ENCODE measurements around the gene NSD2.

NSD2 gene

GRCh38 chr4:1969928-1970723 lies 98.9 kb downstream of the NSD2 start:
- Histone ChIP-seq H3K9ac (ENCODE audit: low read length) (no peak overlapping the region), H3K27ac (ENCODE audit: low read depth, low read length) (no peak overlapping the region), H3K9me3 (ENCODE audit: insufficient read depth, low read depth, low read length) (peaks cover 3% of the 10 kb centered on the region), H3K23ac (ENCODE audit: low read length) (no peak overlapping the region), H3K27me3 (ENCODE audit: insufficient read depth, low read length) (no peaks in the 10 kb centered on the region), H4K8ac (ENCODE audit: low read depth, low read length) (no peak overlapping the region), H3K79me1 (ENCODE audit: low read length) (no peaks in the 10 kb centered on the region), H3K79me2 (ENCODE audit: control insufficient read depth, insufficient read depth, low read length, poor library complexity) (no peaks in the 10 kb centered on the region), H3K36me3 (ENCODE audit: control insufficient read depth in 1 of 2, insufficient read depth in 2 of 2, low read length in 2 of 2) (peaks cover 29 to 32% of the 10 kb centered on the region in 2 experiments), H4K91ac (ENCODE audit: low read depth, low read length) (no peak overlapping the region), H2BK5ac (ENCODE audit: low read depth, low read length, poor library complexity) (no peak overlapping the region), H4K12ac (ENCODE audit: low read depth, low read length) (no peak overlapping the region), H3K14ac (ENCODE audit: low read length) (no peak overlapping the region), H3K4me1 (ENCODE audit: control insufficient read depth in 1 of 2, insufficient read depth in 2 of 2, low read length in 2 of 2) (no peaks in the 10 kb centered on the region), H2AK5ac (ENCODE audit: low read length) (no peak overlapping the region), H3K4me2 (ENCODE audit: low read length) (no peak overlapping the region), H2AFZ (ENCODE audit: insufficient read depth, low read length, poor library complexity) (no peak overlapping the region), H2BK12ac (ENCODE audit: low read length) (no peak overlapping the region), H3K18ac (ENCODE audit: low read length) (no peak overlapping the region), H2BK120ac (ENCODE audit: insufficient read depth, low read length, poor library complexity) (no peak overlapping the region), H3K4me3 (ENCODE audit: low read depth, low read length) (no peak overlapping the region), H3K4ac (ENCODE audit: low read depth, low read length) (no peak overlapping the region)
- no peak for DNase-seq
- WGBS (ENCODE audit: extremely low coverage, insufficient coverage, insufficient read length), result no CpG with 5 or more reads among the region's 17 CpGs

DNA sequence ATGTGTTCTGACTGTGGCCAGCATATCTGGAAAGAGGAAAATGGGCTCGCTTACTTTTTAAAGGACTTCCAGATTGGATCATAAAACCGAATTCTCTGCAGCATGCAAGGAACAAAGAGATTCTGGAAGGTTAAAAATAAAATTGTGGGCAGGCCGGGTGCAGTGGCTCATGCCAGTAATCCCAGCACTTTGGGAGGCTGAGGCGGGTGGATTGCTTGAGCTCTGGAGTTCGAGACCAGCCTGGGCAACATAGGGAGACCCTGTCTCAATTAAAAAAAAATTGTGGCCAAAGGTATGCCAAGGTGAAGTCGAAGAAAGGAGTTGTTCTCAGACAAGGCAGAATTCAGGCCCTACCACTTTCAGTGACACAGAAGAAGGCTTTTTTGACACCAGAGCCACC lies 99.7 kb downstream of the NSD2 start:
- no peak overlapping the region for H4K91ac ChIP-seq (ENCODE audit: low read depth, low read length)
- no peak overlapping the region for H2AK5ac ChIP-seq (ENCODE audit: low read length)
- no peak overlapping the region for H4K12ac ChIP-seq (ENCODE audit: low read depth, low read length)
- no peaks in the 10 kb centered on the region for H3K79me1 ChIP-seq (ENCODE audit: low read length)
- peaks cover 3% of the 10 kb centered on the region for H3K9me3 ChIP-seq (ENCODE audit: insufficient read depth, low read depth, low read length)
- no peak overlapping the region for H3K14ac ChIP-seq (ENCODE audit: low read length)
- no peak overlapping the region for H2BK12ac ChIP-seq (ENCODE audit: low read length)
- WGBS (ENCODE audit: extremely low coverage, insufficient coverage, insufficient read length), result no CpG with 5 or more reads among the region's 6 CpGs
- no peak overlapping the region for H3K18ac ChIP-seq (ENCODE audit: low read length)
- H3K36me3 ChIP-seq (ENCODE audit: control insufficient read depth in 1 of 2, insufficient read depth in 2 of 2, low read length in 2 of 2), result peaks cover 37 to 40% of the 10 kb centered on the region in 2 experiments
- H3K27me3 ChIP-seq (ENCODE audit: insufficient read depth, low read length), result no peaks in the 10 kb centered on the region
- no peaks in the 10 kb centered on the region for H3K4me1 ChIP-seq (ENCODE audit: control insufficient read depth in 1 of 2, insufficient read depth in 2 of 2, low read length in 2 of 2)
- H3K9ac ChIP-seq (ENCODE audit: low read length), result no peak overlapping the region
- no peak overlapping the region for H2BK120ac ChIP-seq (ENCODE audit: insufficient read depth, low read length, poor library complexity)
- no peak overlapping the region for H4K8ac ChIP-seq (ENCODE audit: low read depth, low read length)
- no peak overlapping the region for H3K27ac ChIP-seq (ENCODE audit: low read depth, low read length)
- H3K23ac ChIP-seq (ENCODE audit: low read length), result no peak overlapping the region
- no peak overlapping the region for H2AFZ ChIP-seq (ENCODE audit: insufficient read depth, low read length, poor library complexity)
- no peak overlapping the region for H2BK5ac ChIP-seq (ENCODE audit: low read depth, low read length, poor library complexity)
- H3K79me2 ChIP-seq (ENCODE audit: control insufficient read depth, insufficient read depth, low read length, poor library complexity), result no peaks in the 10 kb centered on the region
- no peak overlapping the region for H3K4me3 ChIP-seq (ENCODE audit: low read depth, low read length)
- H3K4ac ChIP-seq (ENCODE audit: low read depth, low read length), result no peak overlapping the region
- DNase-seq, result no peak
- no peak overlapping the region for H3K4me2 ChIP-seq (ENCODE audit: low read length)

DNA sequence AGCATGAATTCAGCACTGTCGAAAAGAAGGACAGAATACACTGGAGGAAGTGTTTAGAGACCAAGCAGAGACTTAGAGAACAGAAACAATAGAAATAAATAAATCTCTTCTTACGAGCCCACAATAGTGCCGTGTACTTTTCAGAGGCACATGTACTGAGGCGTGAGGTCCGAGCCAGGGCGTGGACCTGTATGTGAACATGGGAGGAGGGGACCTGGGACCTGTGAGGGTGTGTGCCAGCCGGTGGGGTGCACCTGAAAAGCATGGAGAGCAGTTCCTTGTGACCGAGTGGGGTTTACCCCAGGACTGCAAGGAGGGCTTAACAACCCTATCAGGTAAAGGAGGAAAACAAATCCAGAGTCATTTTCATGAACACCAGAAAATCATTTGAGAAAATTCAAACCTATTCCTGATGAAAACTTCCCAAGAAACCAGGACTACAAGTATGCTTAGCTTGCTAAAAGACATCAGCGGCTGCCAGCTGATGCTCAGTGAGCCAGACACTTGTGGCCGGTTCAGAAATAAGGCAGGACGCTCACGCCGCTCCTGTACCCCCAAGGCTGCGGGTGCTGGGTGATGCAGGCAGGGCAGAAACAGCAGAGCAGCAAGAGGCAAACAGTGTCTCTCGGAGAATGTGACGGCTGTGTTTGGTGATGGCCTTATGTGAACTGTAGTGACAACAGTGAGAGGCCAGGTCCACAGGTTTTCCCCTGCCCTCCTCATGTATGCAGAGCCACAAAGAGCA lies 100.4 kb downstream of the NSD2 start:
- H3K79me2 ChIP-seq (ENCODE audit: control insufficient read depth, insufficient read depth, low read length, poor library complexity), result no peaks in the 10 kb centered on the region
- no peak overlapping the region for H2BK120ac ChIP-seq (ENCODE audit: insufficient read depth, low read length, poor library complexity)
- no peak overlapping the region for H3K4me2 ChIP-seq (ENCODE audit: low read length)
- H2AK5ac ChIP-seq (ENCODE audit: low read length), result no peak overlapping the region
- H3K18ac ChIP-seq (ENCODE audit: low read length), result no peak overlapping the region
- no peak overlapping the region for H3K9ac ChIP-seq (ENCODE audit: low read length)
- no peak overlapping the region for H2AFZ ChIP-seq (ENCODE audit: insufficient read depth, low read length, poor library complexity)
- no peaks in the 10 kb centered on the region for H3K27me3 ChIP-seq (ENCODE audit: insufficient read depth, low read length)
- no peaks in the 10 kb centered on the region for H3K79me1 ChIP-seq (ENCODE audit: low read length)
- WGBS (ENCODE audit: extremely low coverage, insufficient coverage, insufficient read length), result no CpG with 5 or more reads among the region's 16 CpGs
- H2BK12ac ChIP-seq (ENCODE audit: low read length), result no peak overlapping the region
- no peak overlapping the region for H4K8ac ChIP-seq (ENCODE audit: low read depth, low read length)
- H3K14ac ChIP-seq (ENCODE audit: low read length), result no peak overlapping the region
- H2BK5ac ChIP-seq (ENCODE audit: low read depth, low read length, poor library complexity), result no peak overlapping the region
- H4K12ac ChIP-seq (ENCODE audit: low read depth, low read length), result no peak overlapping the region
- no peak overlapping the region for H3K23ac ChIP-seq (ENCODE audit: low read length)
- no peak for DNase-seq
- no peak overlapping the region for H4K91ac ChIP-seq (ENCODE audit: low read depth, low read length)
- peaks cover 3% of the 10 kb centered on the region for H3K9me3 ChIP-seq (ENCODE audit: insufficient read depth, low read depth, low read length)
- no peak overlapping the region for H3K4ac ChIP-seq (ENCODE audit: low read depth, low read length)
- peaks cover 43 to 47% of the 10 kb centered on the region in 2 experiments for H3K36me3 ChIP-seq (ENCODE audit: control insufficient read depth in 1 of 2, insufficient read depth in 2 of 2, low read length in 2 of 2)
- no peaks in the 10 kb centered on the region for H3K4me1 ChIP-seq (ENCODE audit: control insufficient read depth in 1 of 2, insufficient read depth in 2 of 2, low read length in 2 of 2)
- no peak overlapping the region for H3K27ac ChIP-seq (ENCODE audit: low read depth, low read length)
- no peak overlapping the region for H3K4me3 ChIP-seq (ENCODE audit: low read depth, low read length)

DNA sequence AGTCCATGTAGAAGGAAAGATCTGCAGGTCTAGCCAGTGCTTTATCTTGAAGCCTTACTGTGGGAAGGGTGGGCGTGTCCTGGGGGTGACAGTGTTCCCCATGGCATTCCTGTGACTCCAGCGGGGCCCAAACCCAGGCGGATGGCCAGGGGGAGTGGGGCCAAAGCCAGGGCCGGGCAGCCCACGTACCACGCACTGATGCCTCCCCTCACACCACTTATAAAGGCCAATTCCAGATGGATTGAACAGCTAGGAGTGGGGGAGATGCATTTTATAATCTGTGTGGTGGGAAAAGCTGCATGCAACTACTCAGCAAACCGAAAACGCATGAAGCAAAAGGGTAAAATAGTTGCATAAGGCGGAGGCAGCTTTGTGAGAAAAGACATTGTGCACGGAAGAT lies 101.2 kb downstream of the NSD2 start:
- Histone ChIP-seq H3K36me3 (ENCODE audit: control insufficient read depth in 1 of 2, insufficient read depth in 2 of 2, low read length in 2 of 2) (peaks cover 50 to 53% of the 10 kb centered on the region in 2 experiments), H3K9me3 (ENCODE audit: insufficient read depth, low read depth, low read length) (peaks cover 3% of the 10 kb centered on the region), H3K4ac (ENCODE audit: low read depth, low read length) (no peak overlapping the region), H3K14ac (ENCODE audit: low read length) (no peak overlapping the region), H3K27me3 (ENCODE audit: insufficient read depth, low read length) (no peaks in the 10 kb centered on the region), H3K27ac (ENCODE audit: low read depth, low read length) (no peak overlapping the region), H2AFZ (ENCODE audit: insufficient read depth, low read length, poor library complexity) (no peak overlapping the region), H4K91ac (ENCODE audit: low read depth, low read length) (no peak overlapping the region), H3K79me1 (ENCODE audit: low read length) (no peaks in the 10 kb centered on the region), H4K8ac (ENCODE audit: low read depth, low read length) (no peak overlapping the region), H4K12ac (ENCODE audit: low read depth, low read length) (no peak overlapping the region), H2AK5ac (ENCODE audit: low read length) (no peak overlapping the region), H3K4me3 (ENCODE audit: low read depth, low read length) (no peak overlapping the region), H3K9ac (ENCODE audit: low read length) (no peak overlapping the region), H2BK12ac (ENCODE audit: low read length) (no peak overlapping the region), H3K4me1 (ENCODE audit: control insufficient read depth in 1 of 2, insufficient read depth in 2 of 2, low read length in 2 of 2) (no peaks in the 10 kb centered on the region), H3K23ac (ENCODE audit: low read length) (no peak overlapping the region), H2BK120ac (ENCODE audit: insufficient read depth, low read length, poor library complexity) (no peak overlapping the region), H3K18ac (ENCODE audit: low read length) (no peak overlapping the region), H3K4me2 (ENCODE audit: low read length) (no peak overlapping the region), H3K79me2 (ENCODE audit: control insufficient read depth, insufficient read depth, low read length, poor library complexity) (no peaks in the 10 kb centered on the region), H2BK5ac (ENCODE audit: low read depth, low read length, poor library complexity) (no peak overlapping the region)
- WGBS (ENCODE audit: extremely low coverage, insufficient coverage, insufficient read length), result no CpG with 5 or more reads among the region's 10 CpGs
- DNase-seq, result no peak
